Measurements from ENCODE around the gene CIDEB. TPM values are rescaled to one million over a fixed set of nuclear protein-coding genes. Genes with fewer than 3 reads are reported as not detected.
"Not testable (repeated sequence)": the region's sequence is repeated elsewhere in the genome, so short reads cannot be mapped to it uniquely, and the experiment has no call there.

CIDEB gene
- total and polyA plus RNA-seq, 2 donors (not counting 1 experiment from before 2014, with no cell fraction given), result 26.2 to 32.8 TPM

- Mint-ChIP-seq H3K4me1 (no peaks in the 10 kb centered on the region), H3K9me3 (ENCODE audit: insufficient read depth) (no peaks in the 10 kb centered on the region), H3K27me3 (peaks cover 38% of the 10 kb centered on the region), H3K4me3 (no peak overlapping the region), H3K27ac (no peak overlapping the region)
- WGBS (ENCODE audit: insufficient coverage), result 100% methylated on average over 1 of the region's 7 CpGs
- TF ChIP-seq EZH2 (IDR thresholded peaks at IDR 0.05; ENCODE audit: borderline replicate concordance, insufficient read depth, low read depth, low read length, poor library complexity, severe bottlenecking) (no peak), CTCF (IDR thresholded peaks at IDR 0.05) (no peak)
- ATAC-seq (ENCODE audit: low read depth), result no peak
- no peaks in the 10 kb centered on the region for H3K36me3 ChIP-seq (replicated peaks in 1 of 2; ENCODE audit: control extremely low read depth in 1 of 2, control insufficient read depth in 1 of 2, extremely low read depth in 1 of 2, insufficient read depth in 2 of 2, low read length in 1 of 2)
- H4K20me1 ChIP-seq (ENCODE audit: control insufficient read depth, insufficient read depth, low read length, poor library complexity, severe bottlenecking), result no peaks in the 10 kb centered on the region
- H3K79me2 ChIP-seq (ENCODE audit: control insufficient read depth, insufficient read depth, low read length), result no peaks in the 10 kb centered on the region
- H2AFZ ChIP-seq (ENCODE audit: insufficient read depth, low read depth, low read length, poor library complexity, severe bottlenecking), result no peak overlapping the region
- no peak overlapping the region for H3K4me2 ChIP-seq (replicated peaks; ENCODE audit: low read depth, low read length, poor library complexity, severe bottlenecking)
- intact Hi-C loops (cut with micrococcal nuclease), result no loop called here
- DNase-seq, result no peak
- H3K27me3 ChIP-seq (replicated peaks in 1 of 4; ENCODE audit: control extremely low read depth in 1 of 4, control insufficient read depth in 3 of 4, insufficient read depth in 4 of 4, low read length in 3 of 4), result peaks cover 0 to 34% (median 9%) of the 10 kb centered on the region in 4 experiments
- ChIA-PET POLR2A (interaction anchor here (0.6 kb wide), 1 partner anchor 243 kb away, joined by 5 read pairs; no protein-coding TSS in a partner anchor), CTCF (no interaction called here)
- no peak overlapping the region for H3K27ac ChIP-seq (ENCODE audit: low read length in 2 of 2)
- peaks cover 0 to 1% (median 0%) of the 10 kb centered on the region in 3 donors for H3K9me3 ChIP-seq (ENCODE audit: control extremely low read depth in 1 of 3, control insufficient read depth in 2 of 3, insufficient read depth in 1 of 3, low read length in 2 of 3)
- no peaks in the 10 kb centered on the region for H3K4me1 ChIP-seq (ENCODE audit: control insufficient read depth in 2 of 2, insufficient read depth in 2 of 2, low read length in 2 of 2)
- no peak overlapping the region for H3K9ac ChIP-seq (ENCODE audit: low read length)
- no peak overlapping the region for H3K4me3 ChIP-seq (ENCODE audit: control extremely low read depth in 1 of 5, extremely low read depth in 1 of 5, insufficient read depth in 1 of 5, low read depth in 2 of 5, low read length in 4 of 5)
These were observed 47.2 kb upstream of the CIDEB start for GRCh38 chr14:24355009-24355408.

GRCh38 chr14:24354482-24354825, 46.7 kb upstream of the CIDEB start:
- DNase-seq; H3K27ac ChIP-seq (ENCODE audit: low read length in 2 of 2); H3K9me3 ChIP-seq (ENCODE audit: control extremely low read depth in 1 of 3, control insufficient read depth in 2 of 3, insufficient read depth in 1 of 3, low read length in 2 of 3); ATAC-seq (ENCODE audit: low read depth); H3K4me1 Mint-ChIP-seq; H4K20me1 ChIP-seq (ENCODE audit: control insufficient read depth, insufficient read depth, low read length, poor library complexity, severe bottlenecking); H3K79me2 ChIP-seq (ENCODE audit: control insufficient read depth, insufficient read depth, low read length); H3K9ac ChIP-seq (ENCODE audit: low read length); H3K36me3 ChIP-seq (replicated peaks in 1 of 2; ENCODE audit: control extremely low read depth in 1 of 2, control insufficient read depth in 1 of 2, extremely low read depth in 1 of 2, insufficient read depth in 2 of 2, low read length in 1 of 2); intact Hi-C loops (cut with micrococcal nuclease); H3K4me1 ChIP-seq (ENCODE audit: control insufficient read depth in 2 of 2, insufficient read depth in 2 of 2, low read length in 2 of 2); CTCF ChIA-PET; H2AFZ ChIP-seq (ENCODE audit: insufficient read depth, low read depth, low read length, poor library complexity, severe bottlenecking); H3K4me2 ChIP-seq (replicated peaks; ENCODE audit: low read depth, low read length, poor library complexity, severe bottlenecking); H3K4me3 Mint-ChIP-seq; H3K4me3 ChIP-seq (ENCODE audit: control extremely low read depth in 1 of 5, extremely low read depth in 1 of 5, insufficient read depth in 1 of 5, low read depth in 2 of 5, low read length in 4 of 5); H3K9me3 Mint-ChIP-seq (ENCODE audit: insufficient read depth); H3K27ac Mint-ChIP-seq: not testable (repeated sequence)
- 70% methylated on average over 1 of the region's 3 CpGs for WGBS (ENCODE audit: insufficient coverage)
- POLR2A ChIA-PET, result interaction anchor here (0.6 kb wide), 1 partner anchor 243 kb away, joined by 5 read pairs; no protein-coding TSS in a partner anchor
- H3K27me3 Mint-ChIP-seq, result peaks cover 43% of the 10 kb centered on the region
- peaks cover 0 to 33% (median 11%) of the 10 kb centered on the region in 4 experiments for H3K27me3 ChIP-seq (replicated peaks in 1 of 4; ENCODE audit: control extremely low read depth in 1 of 4, control insufficient read depth in 3 of 4, insufficient read depth in 4 of 4, low read length in 3 of 4)

Data from B cell (primary cell).